Adipocyte (in vitro differentiated cells): ENCODE results near the gene YY1.

Experiments used
- DNase-seq: peaks from one replicate; pipeline ENCODE4 v3.0.0-alpha.2; 2015; ENCODE audit warnings: low read depth
- H3K27me3 ChIP-seq: replicated peaks from 2 replicates; pipeline ENCODE4 v1.7.0; 2013; ENCODE audit warnings: mild to moderate bottlenecking, low read length, moderate library complexity; ENCODE audit not compliant: control insufficient read depth, insufficient read depth
- H3K36me3 ChIP-seq: 2 replicates; pipeline ENCODE4 v1.7.0; 2013; ENCODE audit warnings: low read length, mild to moderate bottlenecking, moderate library complexity; ENCODE audit not compliant: control insufficient read depth, insufficient read depth, severe bottlenecking
- H3K4me1 ChIP-seq: 2 replicates; pipeline ENCODE4 v1.7.0; 2013; ENCODE audit warnings: mild to moderate bottlenecking, low read length, moderate library complexity; ENCODE audit not compliant: control insufficient read depth, insufficient read depth
- H3K4me3 ChIP-seq: 2 replicates; pipeline ENCODE4 v1.7.0; 2013; ENCODE audit warnings: mild to moderate bottlenecking, low read length, moderate library complexity
- H3K9ac ChIP-seq: 2 replicates; pipeline ENCODE4 v1.7.0; 2013; ENCODE audit warnings: mild to moderate bottlenecking, low read length, moderate library complexity
- H3K9me3 ChIP-seq: 2 replicates; pipeline ENCODE4 v1.7.0; 2013; ENCODE audit warnings: mild to moderate bottlenecking, low read length, moderate library complexity; ENCODE audit not compliant: control insufficient read depth

YY1 gene

GRCh38 chr14:100236881-100237280, 2.1 kb upstream of the YY1 start:
- H3K36me3 ChIP-seq, result no peaks in the 10 kb centered on the region
- H3K9ac ChIP-seq, result peak overlapping the region; percentile 97
- peak overlapping the region; percentile 95 for H3K4me3 ChIP-seq
- no peaks in the 10 kb centered on the region for H3K27me3 ChIP-seq
- H3K9me3 ChIP-seq, result no peaks in the 10 kb centered on the region
- peaks cover 19% of the 10 kb centered on the region for H3K4me1 ChIP-seq
- no peak for DNase-seq

DNA sequence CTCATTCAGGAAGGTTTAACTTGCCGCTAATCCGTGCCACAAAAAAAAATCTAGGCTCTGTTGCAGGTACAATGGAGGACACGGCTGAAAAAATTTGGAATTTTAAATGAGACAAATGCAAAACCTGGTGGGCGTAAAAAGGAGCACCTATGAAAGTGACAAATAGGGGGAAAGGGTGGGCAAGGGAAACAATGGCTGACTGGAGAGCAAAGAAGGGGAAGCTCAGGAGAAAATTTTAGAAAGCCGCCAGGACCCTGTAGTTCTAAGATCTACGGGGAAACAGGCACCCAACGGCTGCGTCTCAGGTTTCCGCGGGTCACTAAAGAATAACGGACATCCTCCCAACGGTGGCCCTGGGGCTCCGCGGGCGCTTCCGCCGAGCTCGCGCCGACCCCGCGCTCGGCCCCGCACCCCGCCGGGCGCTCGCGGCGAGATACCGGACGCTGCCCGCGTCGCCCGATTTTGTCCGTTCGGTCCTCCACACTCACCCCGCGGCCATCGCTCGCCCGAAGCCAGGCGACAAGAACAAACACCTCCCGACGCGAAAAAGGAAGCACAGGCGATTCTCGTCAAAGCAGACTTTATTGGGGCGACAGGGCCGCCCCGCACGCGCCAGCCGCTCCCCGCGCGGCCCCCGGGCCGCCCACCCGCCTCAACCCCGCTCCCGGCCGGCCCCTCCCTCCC, 1.1 kb upstream of the YY1 start:
- Histone ChIP-seq H3K27me3 (no peaks in the 10 kb centered on the region), H3K4me1 (peaks cover 26% of the 10 kb centered on the region), H3K9ac (peak overlapping the region; percentile 97), H3K36me3 (no peaks in the 10 kb centered on the region), H3K4me3 (peak overlapping the region; percentile 95), H3K9me3 (no peaks in the 10 kb centered on the region)
- DNase-seq, result peak; percentile 73

DNA sequence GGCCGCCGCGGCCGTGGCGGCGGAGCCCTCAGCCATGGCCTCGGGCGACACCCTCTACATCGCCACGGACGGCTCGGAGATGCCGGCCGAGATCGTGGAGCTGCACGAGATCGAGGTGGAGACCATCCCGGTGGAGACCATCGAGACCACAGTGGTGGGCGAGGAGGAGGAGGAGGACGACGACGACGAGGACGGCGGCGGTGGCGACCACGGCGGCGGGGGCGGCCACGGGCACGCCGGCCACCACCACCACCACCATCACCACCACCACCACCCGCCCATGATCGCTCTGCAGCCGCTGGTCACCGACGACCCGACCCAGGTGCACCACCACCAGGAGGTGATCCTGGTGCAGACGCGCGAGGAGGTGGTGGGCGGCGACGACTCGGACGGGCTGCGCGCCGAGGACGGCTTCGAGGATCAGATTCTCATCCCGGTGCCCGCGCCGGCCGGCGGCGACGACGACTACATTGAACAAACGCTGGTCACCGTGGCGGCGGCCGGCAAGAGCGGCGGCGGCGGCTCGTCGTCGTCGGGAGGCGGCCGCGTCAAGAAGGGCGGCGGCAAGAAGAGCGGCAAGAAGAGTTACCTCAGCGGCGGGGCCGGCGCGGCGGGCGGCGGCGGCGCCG, 381 bp downstream of the YY1 start:
- peak; percentile 22 for DNase-seq
- Histone ChIP-seq H3K4me1 (peaks cover 34% of the 10 kb centered on the region), H3K4me3 (peak overlapping the region; percentile 96), H3K9me3 (no peaks in the 10 kb centered on the region), H3K9ac (peak overlapping the region; percentile 96), H3K36me3 (no peaks in the 10 kb centered on the region), H3K27me3 (no peaks in the 10 kb centered on the region)

- no peaks in the 10 kb centered on the region for H3K36me3 ChIP-seq
- H3K9ac ChIP-seq, result peak overlapping the region; percentile 96
- H3K4me3 ChIP-seq, result peak overlapping the region; percentile 96
- no peaks in the 10 kb centered on the region for H3K9me3 ChIP-seq
- H3K27me3 ChIP-seq, result no peaks in the 10 kb centered on the region
- DNase-seq, result peak; percentile 94
- peaks cover 35% of the 10 kb centered on the region for H3K4me1 ChIP-seq
Observed at GRCh38 chr14:100239840-100240667, 1.1 kb downstream of the YY1 start.

DNA sequence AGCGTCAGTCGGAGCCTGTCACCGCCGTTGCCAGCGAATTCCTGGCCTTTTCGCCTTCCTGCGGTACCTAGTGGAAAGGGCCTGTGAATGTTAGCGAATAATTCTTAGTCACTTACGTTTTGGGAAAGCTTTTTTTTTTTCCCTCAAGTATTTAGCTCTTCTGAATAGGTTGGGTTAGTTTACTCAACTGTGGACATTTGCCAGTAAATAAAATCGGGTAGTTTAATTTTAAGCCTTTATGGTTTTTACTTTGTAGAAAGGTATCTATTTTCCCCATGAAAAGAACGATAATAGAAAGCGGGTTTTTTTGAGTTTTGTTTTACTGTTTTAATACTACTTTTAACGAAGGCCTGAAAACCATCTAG, 1.7 kb downstream of the YY1 start:
- no peak for DNase-seq
- Histone ChIP-seq H3K27me3 (no peaks in the 10 kb centered on the region), H3K4me1 (peaks cover 38% of the 10 kb centered on the region), H3K9me3 (no peaks in the 10 kb centered on the region), H3K9ac (peak overlapping the region; percentile 89), H3K36me3 (no peaks in the 10 kb centered on the region), H3K4me3 (peak overlapping the region; percentile 83)

GRCh38 chr14:100241279-100241678, 2.3 kb downstream of the YY1 start:
- peak; percentile 32 for DNase-seq
- no peaks in the 10 kb centered on the region for H3K9me3 ChIP-seq

DNA sequence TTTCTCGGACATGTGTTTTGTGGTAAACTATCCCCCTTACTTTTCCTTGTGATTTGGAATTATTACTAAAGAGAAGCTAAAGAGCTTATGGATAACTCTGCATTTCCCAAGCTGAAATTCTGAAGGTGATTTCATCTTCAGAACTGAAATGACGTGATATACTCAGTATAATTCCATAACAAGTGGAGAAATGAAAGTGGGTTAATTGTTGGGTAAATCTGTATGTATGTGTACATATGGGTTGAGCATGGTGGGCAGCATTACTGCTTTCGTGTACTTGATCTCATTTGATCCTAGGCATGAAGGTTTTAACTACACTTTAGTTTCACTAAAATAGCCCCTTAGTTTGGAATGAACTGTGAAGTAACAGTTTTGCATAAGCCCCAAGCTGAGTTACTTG, 4.1 kb downstream of the YY1 start:
- no peak for DNase-seq

More at GRCh38 chr14:100241279-100241678, 2.3 kb downstream of the YY1 start:
- H3K27me3 ChIP-seq, result no peaks in the 10 kb centered on the region
- H3K9ac ChIP-seq, result peak overlapping the region; percentile 89
- H3K4me1 ChIP-seq, result peaks cover 44% of the 10 kb centered on the region
- peak overlapping the region; percentile 83 for H3K4me3 ChIP-seq
- no peaks in the 10 kb centered on the region for H3K36me3 ChIP-seq

GRCh38 chr14:100246809-100247428, 8.0 kb downstream of the YY1 start:
- no peak overlapping the region for H3K9ac ChIP-seq
- DNase-seq, result peak; percentile 68
- H3K4me3 ChIP-seq, result no peak overlapping the region
- no peaks in the 10 kb centered on the region for H3K27me3 ChIP-seq
- peaks cover 33% of the 10 kb centered on the region for H3K4me1 ChIP-seq
- H3K9me3 ChIP-seq, result no peaks in the 10 kb centered on the region
- H3K36me3 ChIP-seq, result no peaks in the 10 kb centered on the region

More for the DNA sequence above, 4.1 kb downstream of the YY1 start:
- Histone ChIP-seq H3K4me3 (no peak overlapping the region), H3K9me3 (no peaks in the 10 kb centered on the region), H3K4me1 (peaks cover 36% of the 10 kb centered on the region), H3K36me3 (no peaks in the 10 kb centered on the region), H3K27me3 (no peaks in the 10 kb centered on the region), H3K9ac (peak overlapping the region; percentile 37)

DNA sequence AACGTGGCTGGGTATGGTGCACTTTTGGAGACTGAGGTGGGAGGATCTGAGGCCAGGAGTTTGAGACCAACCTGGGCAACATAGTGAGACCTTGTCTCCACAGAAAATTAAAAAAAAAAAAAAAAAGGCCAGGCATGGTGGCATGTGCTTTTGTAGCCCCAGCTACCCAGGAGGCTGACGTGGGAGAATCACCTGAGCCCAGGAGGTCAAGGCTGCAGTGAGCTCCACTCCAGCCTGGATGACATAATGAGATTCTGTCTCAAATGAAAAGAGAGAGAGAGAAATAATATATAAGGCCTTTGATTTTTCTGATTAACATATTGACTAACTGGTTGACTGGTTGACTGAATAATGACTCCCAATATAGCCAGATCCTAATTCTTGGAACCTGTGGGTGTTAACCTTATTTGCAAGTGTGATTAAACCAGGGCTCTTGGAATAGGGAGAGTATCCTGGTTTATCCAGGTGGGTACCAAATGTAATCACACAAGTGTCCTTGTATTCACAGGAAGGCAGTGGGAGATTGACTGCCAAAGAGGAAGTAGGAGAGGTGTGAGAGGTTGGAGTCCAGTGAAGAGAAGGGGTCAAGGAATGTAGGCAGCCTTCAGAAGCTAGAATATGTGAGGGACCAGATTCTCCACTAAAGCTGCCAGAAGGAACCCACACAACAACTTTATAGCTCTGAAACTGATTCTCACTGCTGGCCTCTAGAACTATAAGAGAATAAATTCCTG, 12.0 kb downstream of the YY1 start:
- Histone ChIP-seq H3K4me3 (no peak overlapping the region), H3K4me1 (peaks cover 11% of the 10 kb centered on the region), H3K36me3 (no peaks in the 10 kb centered on the region), H3K9me3 (no peaks in the 10 kb centered on the region), H3K9ac (no peak overlapping the region), H3K27me3 (no peaks in the 10 kb centered on the region)
- DNase-seq, result no peak

DNA sequence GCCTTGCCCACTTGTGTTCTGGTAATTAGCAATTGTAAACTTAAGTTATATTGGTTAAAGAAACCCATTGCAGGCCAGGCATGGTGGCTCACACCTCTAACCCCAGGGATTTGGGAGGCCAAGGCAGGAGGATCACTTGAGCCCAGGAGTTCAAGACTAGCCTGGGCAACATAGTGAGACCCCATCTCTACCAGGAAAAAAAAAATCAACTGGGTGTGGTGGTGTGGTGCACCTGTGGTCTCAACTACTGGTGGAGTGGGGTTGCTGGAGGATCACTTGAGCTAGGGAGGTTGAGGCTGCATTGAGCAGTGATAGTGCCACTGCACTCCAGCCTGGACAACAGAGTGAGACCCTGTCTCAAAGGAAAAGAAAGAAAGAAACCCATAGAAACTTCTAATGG, 13.7 kb downstream of the YY1 start:
- Histone ChIP-seq H3K9me3 (no peaks in the 10 kb centered on the region), H3K36me3 (no peaks in the 10 kb centered on the region), H3K9ac (no peak overlapping the region), H3K4me3 (no peak overlapping the region), H3K27me3 (no peaks in the 10 kb centered on the region), H3K4me1 (peaks cover 6% of the 10 kb centered on the region)
- no peak for DNase-seq
